ENCODE results near the gene RXRB. TPM values are rescaled to one million over a fixed set of nuclear protein-coding genes. Genes with fewer than 3 reads are reported as not detected.

RXRB gene
- total and polyA plus RNA-seq, 2 of the 8 experiments (the other 6 are each of a cell fraction or from before 2014, with no cell fraction given): 13.0 to 18.1 TPM

DNA sequence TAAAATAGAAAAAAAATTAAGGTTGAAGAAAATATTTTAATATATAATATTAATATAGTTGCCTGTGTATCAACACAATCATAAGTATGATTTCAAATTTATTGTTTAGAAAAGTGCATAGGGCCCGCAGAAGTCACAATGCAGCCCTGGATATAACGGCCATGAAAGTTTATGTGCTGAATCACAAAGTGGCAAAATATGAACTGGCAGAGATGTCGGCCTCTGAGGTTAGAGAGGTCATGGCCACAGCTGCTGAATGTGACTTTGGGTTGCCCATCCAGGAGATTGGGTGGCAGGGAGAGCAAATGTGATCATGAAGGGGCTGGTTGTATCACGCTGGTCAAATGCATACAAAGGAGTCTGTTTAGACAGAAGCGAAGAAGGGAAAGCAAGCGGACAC lies 43.9 kb downstream of the RXRB start:
- H3K18ac ChIP-seq (ENCODE audit: extremely low read depth, low read length): no peak overlapping the region
- no peak overlapping the region for H3K4me2 ChIP-seq (ENCODE audit: insufficient read depth in 1 of 2, low read depth in 2 of 2, low read length in 2 of 2)
- no peak overlapping the region for H2BK5ac ChIP-seq (ENCODE audit: low read depth, low read length)
- H2BK120ac ChIP-seq (replicated peaks; ENCODE audit: low read depth, low read length): no peak overlapping the region
- H2BK15ac ChIP-seq (ENCODE audit: low read length): no peak overlapping the region
- no peaks in the 10 kb centered on the region for H3K79me1 ChIP-seq (ENCODE audit: low read depth, low read length)
- no peaks in the 10 kb centered on the region for H4K20me1 ChIP-seq (replicated peaks in 1 of 2; ENCODE audit: control insufficient read depth in 1 of 2, insufficient read depth in 2 of 2, low read length in 2 of 2)
- H3K27me3 ChIP-seq (replicated peaks in 1 of 4; ENCODE audit: control insufficient read depth in 3 of 4, extremely low read depth in 1 of 4, insufficient read depth in 3 of 4, low read length in 3 of 4): no peaks in the 10 kb centered on the region
- ChIA-PET CTCF (ENCODE audit: partially characterized antibody) (interaction anchor here (0.6 to 9.5 kb wide), 8 partner anchors 8 to 167 kb away, joined by 3 to 69 read pairs (median 4); no protein-coding TSS in a partner anchor), POLR2A (ENCODE audit: partially characterized antibody) (no interaction called here)
- H2BK20ac ChIP-seq (ENCODE audit: low read length): no peak overlapping the region
- no peak overlapping the region for H3K14ac ChIP-seq (ENCODE audit: insufficient read length)
- no peaks in the 10 kb centered on the region; a peak in 1 of 4 replicates for H3K9me3 ChIP-seq (ENCODE audit: insufficient read depth in 2 of 2, low read depth in 1 of 2, low read length in 1 of 2)
- no peak for TF ChIP-seq SUZ12 (IDR thresholded peaks at IDR 0.05; ENCODE audit: low read length)
- no peak for TF ChIP-seq SP4 (IDR thresholded peaks at IDR 0.05; ENCODE audit: low read length)
- no peak for TF ChIP-seq CREB1 (IDR thresholded peaks at IDR 0.05)
- no peak for TF ChIP-seq TCF12 (IDR thresholded peaks at IDR 0.05; ENCODE audit: low read depth, low read length)
- no peak for TF ChIP-seq GTF2F1 (IDR thresholded peaks at IDR 0.05; ENCODE audit: borderline replicate concordance, low read depth, low read length)
- TF ChIP-seq JUND (IDR thresholded peaks at IDR 0.05; ENCODE audit: low read length): no peak
- TF ChIP-seq, protein P1, sequence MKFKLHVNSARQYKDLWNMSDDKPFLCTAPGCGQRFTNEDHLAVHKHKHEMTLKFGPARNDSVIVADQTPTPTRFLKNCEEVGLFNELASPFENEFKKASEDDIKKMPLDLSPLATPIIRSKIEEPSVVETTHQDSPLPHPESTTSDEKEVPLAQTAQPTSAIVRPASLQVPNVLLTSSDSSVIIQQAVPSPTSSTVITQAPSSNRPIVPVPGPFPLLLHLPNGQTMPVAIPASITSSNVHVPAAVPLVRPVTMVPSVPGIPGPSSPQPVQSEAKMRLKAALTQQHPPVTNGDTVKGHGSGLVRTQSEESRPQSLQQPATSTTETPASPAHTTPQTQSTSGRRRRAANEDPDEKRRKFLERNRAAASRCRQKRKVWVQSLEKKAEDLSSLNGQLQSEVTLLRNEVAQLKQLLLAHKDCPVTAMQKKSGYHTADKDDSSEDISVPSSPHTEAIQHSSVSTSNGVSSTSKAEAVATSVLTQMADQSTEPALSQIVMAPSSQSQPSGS (IDR thresholded peaks at IDR 0.05; ENCODE audit: low read length): no peak
- H3K23ac ChIP-seq (ENCODE audit: insufficient read length): no peak overlapping the region
- FAIRE-seq: no peak
- H3K36me3 ChIP-seq (ENCODE audit: control insufficient read depth in 2 of 4, insufficient read depth in 4 of 4, low read length in 3 of 4): no peaks in the 10 kb centered on the region
- no peak overlapping the region for H2BK12ac ChIP-seq (ENCODE audit: low read depth, low read length)
- H3K4ac ChIP-seq (replicated peaks; ENCODE audit: insufficient read length, low read depth, low read length): no peak overlapping the region
- H4K8ac ChIP-seq (ENCODE audit: extremely low read depth, insufficient read depth, low read length): no peak overlapping the region
- H3K9ac ChIP-seq (replicated peaks in 1 of 4; ENCODE audit: extremely low read depth in 1 of 4, low read depth in 3 of 4, low read length in 3 of 4): no peak overlapping the region; a peak in 1 of 7 replicates
- H3K23me2 ChIP-seq (ENCODE audit: low read depth, low read length): peaks cover under 1% of the 10 kb centered on the region; the same call in 1 of the 2 replicates
- H2AFZ ChIP-seq (ENCODE audit: low read length): no peak overlapping the region
- no peak overlapping the region for H3K4me3 ChIP-seq (ENCODE audit: extremely low read depth in 1 of 4, insufficient read depth in 2 of 4, low read depth in 3 of 4, low read length in 4 of 4)
- no peak overlapping the region for H3K56ac ChIP-seq (replicated peaks; ENCODE audit: insufficient read length, low read depth, low read length)
- H2AK5ac ChIP-seq (ENCODE audit: low read depth, low read length): no peak overlapping the region
- H3K27ac ChIP-seq (ENCODE audit: low read depth, low read length): no peak overlapping the region
- no peak for DNase-seq (ENCODE audit: low read depth in 1 of 2, low spot score in 2 of 2)
- no peak overlapping the region for H4K5ac ChIP-seq (ENCODE audit: insufficient read length, low read depth, low read length)
- 89% methylated on average over 6 of the region's 6 CpGs; no CpG with 5 or more reads in 1 of the 2 experiments for WGBS, 2 experiments (ENCODE audit: extremely low coverage in 1 of 2, insufficient coverage in 1 of 2, insufficient read length in 1 of 2, insufficient replicate concordance in 2 of 2, low coverage in 1 of 2, low lambda C conversion rate in 2 of 2, missing lambda C conversion rate in 1 of 2)
- peaks cover 0 to 3% (median 0%) of the 10 kb centered on the region in 4 experiments; a peak in 2 of 7 replicates for H3K4me1 ChIP-seq (replicated peaks in 1 of 4; ENCODE audit: control insufficient read depth in 3 of 4, insufficient read depth in 4 of 4, low read length in 3 of 4)
- no peak overlapping the region for H4K91ac ChIP-seq (replicated peaks; ENCODE audit: insufficient read length, low read length)
- no peaks in the 10 kb centered on the region for H3K79me2 ChIP-seq (ENCODE audit: control insufficient read depth in 1 of 2, insufficient read depth in 2 of 2, low read length in 2 of 2)

Data from H1 (cell line).